Glomerular visceral epithelial cell (primary cell): ENCODE data around the gene ADAT1.
"Not testable (repeated sequence)": the region's sequence is repeated elsewhere in the genome, so short reads cannot be mapped to it uniquely, and the experiment has no call there.

Source experiments
- DNase-seq: peaks from one replicate; pipeline ENCODE4 v3.0.0-alpha.2; 2016; ENCODE audit errors: extremely low spot score

Gene ADAT1

GRCh38 chr16:75620326-75621169 is 2.5 kb downstream of the ADAT1 start:
- no peak for DNase-seq

- DNase-seq: no peak
Observed at GRCh38 chr16:75618780-75619179, 4.3 kb downstream of the ADAT1 start.

DNA sequence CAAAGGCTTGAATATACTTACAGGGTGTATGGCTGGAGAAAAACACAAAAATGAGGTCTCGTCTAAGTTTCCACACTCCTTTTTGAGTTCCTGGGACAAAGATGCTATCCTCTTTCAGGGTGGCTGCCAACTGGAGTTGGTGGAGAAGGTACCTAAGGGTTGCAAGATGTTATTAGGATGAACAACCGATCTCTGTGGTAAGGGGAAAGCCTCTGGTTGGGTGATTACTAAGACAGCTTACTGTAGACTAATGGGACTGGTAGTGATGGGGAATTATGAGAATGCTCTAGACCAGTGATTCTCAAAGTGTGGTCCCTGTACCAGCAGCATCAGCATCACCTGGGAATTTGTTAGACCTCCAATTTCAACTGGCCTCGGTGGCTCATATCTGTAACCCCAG is 6.0 kb downstream of the ADAT1 start:
- DNase-seq: no peak

GRCh38 chr16:75616521-75617010 is 6.5 kb downstream of the ADAT1 start:
- no peak for DNase-seq

DNA sequence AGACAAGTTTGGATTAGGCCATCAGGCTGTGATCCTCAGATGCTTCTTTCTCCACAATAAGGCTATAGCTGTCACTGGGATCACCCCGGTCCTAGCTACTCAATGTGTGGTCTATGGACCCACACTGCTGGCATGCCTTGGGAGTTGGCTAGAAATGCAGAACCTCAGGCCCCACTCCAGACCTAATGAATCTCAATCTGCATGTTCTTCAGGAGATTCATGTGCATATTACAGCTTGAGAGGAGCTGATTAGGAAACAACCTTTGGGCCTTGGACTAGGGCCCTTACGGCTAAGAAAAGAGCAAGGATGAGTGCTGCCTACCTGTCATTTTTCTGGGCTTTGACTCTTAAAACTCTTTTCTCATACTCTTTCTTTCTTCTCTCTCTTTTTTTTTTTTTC is 7.5 kb downstream of the ADAT1 start:
- no peak for DNase-seq

- no peak for DNase-seq
Observed at GRCh38 chr16:75614066-75614897, 8.8 kb downstream of the ADAT1 start.

DNA sequence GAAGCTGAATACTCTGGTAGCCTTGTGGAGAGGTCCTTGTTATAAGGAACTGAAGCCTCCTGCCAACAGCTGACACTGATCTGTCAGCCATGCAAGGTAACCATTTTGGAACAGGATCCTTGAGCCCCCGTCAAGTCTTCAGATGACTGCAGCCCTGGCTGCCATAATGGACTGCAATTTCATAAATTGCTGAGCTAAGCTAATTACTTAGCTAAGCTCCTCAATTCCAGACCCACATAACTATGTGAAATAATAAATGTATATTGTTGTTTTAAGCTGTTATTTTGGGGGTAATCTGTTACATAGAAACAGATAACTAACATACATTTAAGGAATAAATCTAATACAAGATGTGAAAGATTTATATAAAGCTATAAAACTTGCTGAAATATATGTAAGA is 16.6 kb downstream of the ADAT1 start:
- DNase-seq: no peak

DNA sequence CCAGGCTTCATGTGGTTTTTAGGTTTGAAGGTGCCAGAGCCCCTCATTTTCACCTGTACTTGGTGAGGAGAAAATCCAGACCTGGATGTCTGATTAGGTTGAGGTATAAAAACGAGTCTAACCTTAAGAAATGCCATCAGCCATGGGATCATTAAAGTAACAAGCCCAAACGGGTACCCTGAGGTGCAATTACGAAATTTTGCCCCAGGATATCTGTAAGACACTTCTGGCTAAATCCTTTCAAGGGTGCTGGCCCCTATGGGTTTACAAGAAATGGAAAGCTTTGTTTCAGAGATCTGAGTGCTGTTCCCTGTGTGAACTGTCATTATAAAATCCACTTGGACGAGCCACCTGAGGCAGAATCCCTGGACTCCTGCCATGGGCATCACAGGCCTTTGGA is 19.8 kb downstream of the ADAT1 start:
- no peak for DNase-seq

DNA sequence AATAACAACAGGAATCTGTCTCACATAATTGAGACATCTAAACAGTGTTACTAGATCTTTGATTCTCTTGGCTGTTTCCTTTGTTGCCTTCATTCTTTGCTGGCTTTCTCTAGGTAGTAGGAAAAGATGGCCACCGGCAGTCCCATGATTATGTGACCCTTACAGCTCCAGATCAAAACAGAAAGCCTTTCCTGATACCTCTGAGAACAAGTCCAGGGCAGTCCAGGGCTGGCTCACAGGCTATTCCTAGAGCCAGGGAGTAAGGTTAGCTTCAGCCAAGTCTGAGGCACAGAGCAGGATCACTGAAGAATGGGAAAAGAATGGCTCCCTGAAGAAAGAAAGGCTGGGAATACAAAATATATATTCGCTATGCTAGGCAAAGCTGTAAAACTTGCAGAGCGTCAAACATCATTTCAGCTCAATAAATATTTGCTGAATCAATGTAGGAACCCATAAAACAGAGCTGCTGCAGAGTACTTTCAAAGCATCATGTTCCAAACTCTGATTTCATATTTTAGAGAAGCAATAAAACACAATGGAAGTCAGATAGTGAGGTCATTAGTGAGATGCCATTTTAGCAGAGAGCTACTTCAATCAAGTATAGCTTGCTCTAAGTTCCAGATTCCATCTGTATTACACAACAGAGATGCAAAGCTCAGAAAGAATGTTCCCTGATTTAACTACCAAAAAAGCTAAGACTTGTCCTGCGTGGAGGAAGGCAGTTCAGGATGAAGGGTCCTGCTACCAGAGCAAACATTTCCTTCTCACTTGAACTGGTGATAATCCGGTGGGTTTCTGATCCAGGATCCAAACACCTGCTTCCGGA is 23.4 kb downstream of the ADAT1 start:
- DNase-seq: no peak

DNA sequence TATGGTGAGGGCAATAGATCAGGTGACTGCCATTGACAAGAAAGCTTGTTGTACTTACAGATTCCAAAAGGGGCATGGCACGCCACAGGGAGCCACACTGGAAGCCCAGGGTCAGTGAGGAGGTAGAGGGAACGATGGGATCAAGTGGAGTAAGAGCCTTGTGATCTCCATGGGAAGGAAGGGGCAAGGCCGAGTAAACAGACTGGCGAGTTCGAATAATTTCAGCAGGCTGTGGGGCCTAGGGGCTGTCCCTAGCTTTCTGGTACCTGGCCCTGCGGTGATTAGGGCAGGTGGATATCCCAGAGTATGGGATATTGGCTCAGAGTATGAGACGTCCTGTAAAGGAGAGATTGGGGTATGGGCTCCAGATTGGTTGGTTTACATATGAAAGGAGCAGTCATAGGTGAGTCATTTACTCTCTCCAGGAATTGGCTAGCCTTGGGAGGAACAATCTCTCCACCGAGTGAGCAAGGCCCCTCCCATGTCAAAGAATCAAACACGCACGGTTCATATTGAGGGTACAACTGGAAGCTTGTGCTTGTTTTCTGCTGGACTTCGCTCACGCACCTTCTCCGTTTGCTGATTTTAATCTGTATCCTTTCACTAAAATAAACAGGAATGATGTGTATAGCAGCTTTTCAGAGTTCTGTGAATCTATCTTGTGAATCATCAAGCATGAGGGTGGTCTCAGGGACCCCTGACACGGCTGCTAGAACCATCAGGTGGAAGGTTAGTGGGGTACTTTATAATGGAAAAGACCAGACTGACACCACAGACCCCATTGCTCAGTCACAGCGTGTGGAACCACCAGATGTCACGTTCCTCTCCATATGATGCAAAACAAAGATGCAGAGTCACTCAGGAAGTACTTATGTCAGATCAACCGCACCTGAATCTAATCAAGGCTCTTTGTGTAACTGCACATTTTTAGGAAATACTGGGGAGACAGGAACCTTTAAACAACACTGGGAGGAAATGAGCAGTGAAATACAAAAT is 29.0 kb downstream of the ADAT1 start:
- DNase-seq: no peak

GRCh38 chr16:75593308-75593707 is 29.8 kb downstream of the ADAT1 start:
- no peak for DNase-seq

- DNase-seq: not testable (repeated sequence)
Observed at GRCh38 chr16:75591927-75592326, 31.2 kb downstream of the ADAT1 start.

GRCh38 chr16:75590920-75591843 is 31.9 kb downstream of the ADAT1 start:
- no peak for DNase-seq

DNA sequence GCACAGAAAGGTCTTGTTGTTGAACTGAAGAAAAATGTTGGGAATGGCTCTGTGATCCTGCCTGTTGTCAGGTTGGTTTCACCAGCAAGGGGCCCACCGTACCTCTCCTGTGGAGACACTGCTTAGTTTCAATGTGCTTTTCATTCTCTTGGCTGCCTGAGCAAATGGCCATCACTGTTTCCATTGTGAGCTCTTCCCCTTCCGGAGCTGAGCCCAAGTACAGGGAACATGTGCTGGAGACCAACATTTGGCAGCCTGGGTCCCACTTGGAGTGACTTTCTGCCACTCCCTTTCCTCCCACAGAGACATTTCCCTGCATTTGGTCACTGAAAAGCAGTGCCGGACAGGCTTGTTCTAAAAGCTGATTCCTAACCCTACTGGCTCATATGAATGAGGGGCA is 33.8 kb downstream of the ADAT1 start:
- DNase-seq: no peak

- no peak for DNase-seq
Observed at GRCh38 chr16:75588716-75589115, 34.4 kb downstream of the ADAT1 start.

DNA sequence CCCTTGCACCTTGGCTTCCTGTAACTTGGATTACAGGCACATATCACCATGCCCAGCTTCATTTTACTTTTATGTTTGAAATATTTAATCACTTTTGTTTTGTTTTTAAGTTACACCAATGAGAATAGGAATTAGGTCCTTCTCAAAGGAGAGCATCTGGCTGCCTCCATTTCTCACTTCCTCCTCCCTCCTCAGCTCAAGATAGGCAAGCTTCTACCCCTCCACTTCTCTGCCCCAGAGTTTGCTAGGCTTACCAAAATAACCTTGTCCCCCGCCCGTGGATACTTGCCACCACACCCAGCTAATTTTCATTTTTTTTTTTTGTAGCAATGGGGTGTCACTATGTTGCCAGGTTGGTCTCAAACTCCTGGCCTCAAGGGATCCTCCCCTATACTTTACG is 39.0 kb downstream of the ADAT1 start:
- no peak for DNase-seq

DNA sequence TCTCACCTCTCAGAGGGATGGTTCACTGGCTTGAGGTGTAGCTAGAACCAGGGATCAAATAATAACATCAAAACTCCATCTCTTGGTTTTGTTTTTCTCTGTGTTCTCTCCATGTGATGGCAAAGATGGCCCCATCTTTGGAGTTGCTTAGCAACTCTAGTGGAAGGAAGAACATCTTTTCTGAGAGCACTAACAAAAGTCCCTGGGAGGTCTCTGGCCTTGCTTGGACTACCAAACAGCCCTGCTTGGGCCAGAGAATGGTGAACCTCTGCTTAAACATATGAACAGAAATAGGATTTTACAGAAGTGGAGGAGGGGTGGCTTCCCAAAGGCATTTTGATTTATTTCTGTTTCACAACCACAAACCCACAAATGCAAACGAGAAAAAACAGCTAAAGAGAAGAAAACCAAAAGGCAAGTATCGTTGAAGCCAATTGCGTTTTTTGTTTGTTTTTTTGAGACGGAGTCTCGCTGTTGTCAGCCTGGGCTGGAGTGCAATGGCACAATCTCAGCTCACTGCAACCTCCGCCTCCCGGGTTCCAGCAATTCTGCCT is 43.7 kb downstream of the ADAT1 start:
- no peak for DNase-seq

DNA sequence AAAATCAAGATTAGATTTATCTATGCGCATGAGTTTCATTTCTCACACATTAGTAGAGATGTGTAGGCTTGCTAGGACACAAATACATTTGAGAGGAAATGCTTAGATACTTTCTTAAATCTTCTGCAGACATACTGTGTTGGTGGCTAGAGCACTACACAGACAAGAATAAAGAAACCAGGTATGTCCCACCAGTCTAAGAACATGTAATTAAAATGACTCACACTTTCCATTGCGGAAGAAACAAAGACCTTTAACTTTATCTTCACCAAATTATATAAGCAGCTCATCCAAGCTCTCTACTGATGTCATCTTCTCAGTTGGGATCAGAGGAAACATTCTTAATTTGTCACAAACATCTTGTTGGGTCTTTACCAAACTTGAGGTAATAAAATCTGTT is 44.4 kb downstream of the ADAT1 start:
- DNase-seq: no peak

DNA sequence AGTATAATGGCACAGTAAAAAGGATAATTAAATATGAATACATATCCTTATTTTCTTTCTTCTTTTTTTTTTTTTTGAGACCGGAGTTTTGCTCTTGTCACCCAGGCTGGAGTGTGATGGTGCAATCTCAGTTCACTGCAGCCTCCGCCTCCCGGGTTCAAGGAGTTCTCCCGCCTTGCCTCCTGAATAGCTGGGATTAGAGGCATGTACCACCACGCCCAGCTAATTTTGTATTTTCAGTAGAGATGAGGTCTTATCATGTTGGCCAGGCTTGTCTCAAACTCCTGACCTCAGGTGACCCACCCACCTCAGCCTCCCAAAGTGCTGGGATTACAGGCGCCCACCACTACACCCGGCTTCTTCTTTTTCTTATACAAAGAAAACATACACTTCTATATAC is 44.9 kb downstream of the ADAT1 start:
- no peak for DNase-seq
